Right lobe of liver (tissue), 6 donors: ENCODE results near the gene C6orf15. TPM values are rescaled to one million over a fixed set of nuclear protein-coding genes. Genes with fewer than 3 reads are reported as not detected.

Experiments used
- ATAC-seq, 4 donors: fragments of 200-7000 bp; cut with Tn5 transposase; one replicate each; pipeline ENCODE4 v1.9.1; 2020; ENCODE audit warnings: mild to moderate bottlenecking in 4 of 4, moderate library complexity in 4 of 4
- DNase-seq, 3 donors: peaks; one replicate each; pipeline ENCODE4 v3.0.0-alpha.2; 2020
- H3K27ac ChIP-seq, 3 donors: fragments of 200-600 bp; one replicate each; pipeline ENCODE4 v1.8.0; 2022
- H3K27me3 ChIP-seq, 2 donors: fragments of 200-600 bp; one replicate each; pipeline ENCODE4 v1.8.0; 2022
- H3K36me3 ChIP-seq, 4 donors: fragments of 200-600 bp; sonication (generic) in 1 of 4; one replicate each; pipeline versions ENCODE4 v1.5.1 to v1.8.0; 2017 to 2022; ENCODE audit warnings: control low read depth in 1 of 4
- H3K4me1 ChIP-seq, 4 donors: fragments of 200-600 bp; sonication (generic) in 1 of 4; one replicate each; pipeline versions ENCODE4 v1.5.1 to v1.8.0; 2017 to 2022; ENCODE audit warnings: control low read depth in 1 of 4
- H3K4me3 ChIP-seq, 3 donors: fragments of 200-600 bp; one replicate each; pipeline ENCODE4 v1.8.0; 2022
- H3K9me3 ChIP-seq, 4 donors: fragments of 200-600 bp; sonication (generic) in 1 of 4; one replicate each; pipeline versions ENCODE4 v1.5.1 to v1.8.0; 2017 to 2022; ENCODE audit warnings: control low read depth in 1 of 4
- POLR2A ChIP-seq: fragments of 450-650 bp; IDR thresholded peaks from one replicate; pipeline ENCODE4 v1.6.1; 2017; ENCODE audit warnings: antibody characterized with exemption, mild to moderate bottlenecking
- whole genome bisulfite sequencing: methylation state at CpG from one replicate; pipeline ENCODE4 v1.1.6; 2018; ENCODE audit warnings: low coverage, low lambda C conversion rate; ENCODE audit not compliant: insufficient coverage; ENCODE audit errors: missing lambda C conversion rate; 5-methylcytosine and 5-hydroxymethylcytosine counted together
- intact Hi-C, 2 donors: fragments of 100-400 bp; cut with DNase I; formaldehyde crosslinking; loops; one replicate each; pipeline versions ENCODE4 v1.11.2 to v1.14.1; 2022
- total RNA-seq, 6 experiments: library from RNA; depleted of rRNA in 2 of 6; stranded (reverse); fragments of >200 nt in 2 of 6; fragmentation: NEBNext Ultra II Directional in 3 of 6; extraction: Animal tissue kit (Norgen Biotek cat#: 25700) in 3 of 6; gene quantifications; one replicate each; pipeline versions ENCODE4 v1.1.0 to v1.2.4, GENCODE V29; 2016 to 2023
- TF ChIP-seq, protein P1 (sequence below), 4 donors: fragments of 200-600 bp in 3 of 4; fragments of 450-650 bp in 1 of 4; IDR thresholded peaks; one replicate each; pipeline versions ENCODE4 v1.5.1 to v1.8.0; 2016 to 2022; ENCODE audit warnings: antibody characterized with exemption in 4 of 4, mild to moderate bottlenecking in 2 of 4
- donor health status: DM: no; HTN: yes; CAD: no.
- donor health status: DM: no; HTN: no; CAD: no.
- donor health status: DM: no; HTN: no; CAD: no.
- donor health status: DM: no; HTN: yes; CAD: no.
- donor health status: DM: no; HTN: yes; CAD: no.

C6orf15 gene
- total RNA-seq, 6 experiments from 2014 or later, result not detected

DNA sequence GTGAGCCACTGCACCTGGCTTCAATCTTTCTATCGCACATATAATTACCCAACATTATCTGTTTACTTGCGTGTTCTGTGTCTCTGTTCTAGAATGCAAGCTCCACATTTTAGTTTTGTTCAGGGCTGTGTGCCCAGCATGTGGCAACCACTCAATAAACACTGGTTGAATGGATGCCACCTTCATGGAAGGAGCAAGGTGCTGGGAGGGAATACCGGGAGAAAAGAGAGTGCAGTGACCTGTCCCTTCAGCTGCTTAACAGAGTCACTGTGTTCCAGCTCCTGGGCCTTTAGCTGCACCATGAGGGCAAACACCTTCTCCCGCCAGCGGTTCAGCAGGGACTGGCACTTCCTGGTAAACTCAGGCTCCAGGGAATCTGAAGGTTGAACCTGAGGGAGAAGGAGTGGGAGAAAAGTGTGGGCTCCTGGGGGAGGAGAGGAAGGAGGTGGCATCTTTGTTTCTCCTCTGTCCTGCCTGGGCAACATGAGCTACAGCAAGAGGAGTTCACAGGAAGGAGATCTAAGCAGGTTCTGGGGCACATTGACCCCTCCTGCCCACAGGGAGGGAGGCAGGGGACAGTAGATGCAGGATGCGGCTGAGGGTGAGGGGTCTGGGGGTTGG, 37.6 kb upstream of the C6orf15 start:
- H3K27me3 ChIP-seq, result no peaks in the 10 kb centered on the region
- WGBS, result 37% methylated on average over 5 of the region's 6 CpGs
- ATAC-seq (peak; percentile 84 to 92 (median 89)), DNase-seq (peak in 1 of 3 donors; percentile 66)
- intact Hi-C loops, result no loop called here
- no peaks in the 10 kb centered on the region for H3K36me3 ChIP-seq
- no peak overlapping the region for H3K4me3 ChIP-seq
- no peaks in the 10 kb centered on the region for H3K4me1 ChIP-seq
- H3K27ac ChIP-seq, result peak overlapping the region in 1 of 3 donors; percentile 31
- TF ChIP-seq, protein P1, sequence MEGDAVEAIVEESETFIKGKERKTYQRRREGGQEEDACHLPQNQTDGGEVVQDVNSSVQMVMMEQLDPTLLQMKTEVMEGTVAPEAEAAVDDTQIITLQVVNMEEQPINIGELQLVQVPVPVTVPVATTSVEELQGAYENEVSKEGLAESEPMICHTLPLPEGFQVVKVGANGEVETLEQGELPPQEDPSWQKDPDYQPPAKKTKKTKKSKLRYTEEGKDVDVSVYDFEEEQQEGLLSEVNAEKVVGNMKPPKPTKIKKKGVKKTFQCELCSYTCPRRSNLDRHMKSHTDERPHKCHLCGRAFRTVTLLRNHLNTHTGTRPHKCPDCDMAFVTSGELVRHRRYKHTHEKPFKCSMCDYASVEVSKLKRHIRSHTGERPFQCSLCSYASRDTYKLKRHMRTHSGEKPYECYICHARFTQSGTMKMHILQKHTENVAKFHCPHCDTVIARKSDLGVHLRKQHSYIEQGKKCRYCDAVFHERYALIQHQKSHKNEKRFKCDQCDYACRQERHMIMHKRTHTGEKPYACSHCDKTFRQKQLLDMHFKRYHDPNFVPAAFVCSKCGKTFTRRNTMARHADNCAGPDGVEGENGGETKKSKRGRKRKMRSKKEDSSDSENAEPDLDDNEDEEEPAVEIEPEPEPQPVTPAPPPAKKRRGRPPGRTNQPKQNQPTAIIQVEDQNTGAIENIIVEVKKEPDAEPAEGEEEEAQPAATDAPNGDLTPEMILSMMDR (IDR thresholded peaks at IDR 0.05), result no peak
- TF ChIP-seq POLR2A, result no peak
- no peaks in the 10 kb centered on the region for H3K9me3 ChIP-seq

DNA sequence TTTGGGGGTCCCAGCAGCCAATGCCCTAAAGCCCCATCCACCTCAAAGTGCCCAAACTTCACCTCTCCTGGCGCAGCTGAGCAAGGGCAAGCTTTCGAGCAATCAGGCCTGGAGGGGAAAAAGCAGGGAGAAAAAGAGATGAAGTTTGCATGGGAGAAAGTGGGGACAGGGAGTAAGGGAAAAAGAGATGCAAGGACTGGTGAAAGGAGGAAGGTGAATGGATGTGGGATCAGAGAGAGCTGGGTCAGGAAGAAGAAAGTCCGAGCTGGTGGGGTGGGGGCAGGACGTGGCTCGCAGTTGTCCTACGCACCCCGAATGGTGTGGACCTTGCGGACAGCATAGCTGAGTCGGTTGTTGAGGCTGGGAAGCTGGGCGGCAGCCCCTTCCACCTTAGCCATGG, 33.0 kb upstream of the C6orf15 start:
- no peaks in the 10 kb centered on the region for H3K27me3 ChIP-seq
- H3K9me3 ChIP-seq, result no peaks in the 10 kb centered on the region
- no peaks in the 10 kb centered on the region for H3K36me3 ChIP-seq
- DNase-seq (no peak), ATAC-seq (no peak)
- no peak overlapping the region for H3K4me3 ChIP-seq
- H3K4me1 ChIP-seq, result no peaks in the 10 kb centered on the region
- intact Hi-C loops, result no loop called here
- no peak overlapping the region for H3K27ac ChIP-seq
- TF ChIP-seq POLR2A, result no peak
- TF ChIP-seq, protein P1 (IDR thresholded peaks at IDR 0.05), result no peak
- 97% methylated on average over 5 of the region's 10 CpGs for WGBS

DNA sequence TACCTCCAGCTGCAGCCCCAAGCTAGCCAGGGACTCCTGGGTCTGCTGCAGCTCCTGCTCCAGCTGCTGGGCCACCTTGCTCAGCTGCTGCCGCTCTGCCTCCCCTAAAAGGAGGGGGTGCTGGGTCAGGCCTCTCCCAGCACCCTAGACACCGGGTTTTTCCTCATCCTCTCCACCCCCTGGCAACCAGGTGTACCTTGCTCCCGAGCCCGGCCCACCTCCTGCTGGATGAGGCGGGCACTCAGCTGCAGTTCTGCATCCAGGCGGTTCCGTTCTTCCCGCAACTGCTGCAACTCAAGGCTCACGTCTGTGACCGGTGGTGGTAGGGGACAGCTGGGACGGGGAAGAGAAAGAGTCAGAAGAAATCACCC, 32.6 kb upstream of the C6orf15 start:
- Histone ChIP-seq H3K36me3 (no peaks in the 10 kb centered on the region), H3K27me3 (no peaks in the 10 kb centered on the region), H3K4me1 (no peaks in the 10 kb centered on the region), H3K4me3 (no peak overlapping the region), H3K9me3 (no peaks in the 10 kb centered on the region), H3K27ac (no peak overlapping the region)
- 96% methylated on average over 4 of the region's 11 CpGs for WGBS
- ATAC-seq, result no peak
- DNase-seq, result no peak
- intact Hi-C loops, result no loop called here
- TF ChIP-seq, protein P1 (IDR thresholded peaks at IDR 0.05), result no peak
- no peak for TF ChIP-seq POLR2A

DNA sequence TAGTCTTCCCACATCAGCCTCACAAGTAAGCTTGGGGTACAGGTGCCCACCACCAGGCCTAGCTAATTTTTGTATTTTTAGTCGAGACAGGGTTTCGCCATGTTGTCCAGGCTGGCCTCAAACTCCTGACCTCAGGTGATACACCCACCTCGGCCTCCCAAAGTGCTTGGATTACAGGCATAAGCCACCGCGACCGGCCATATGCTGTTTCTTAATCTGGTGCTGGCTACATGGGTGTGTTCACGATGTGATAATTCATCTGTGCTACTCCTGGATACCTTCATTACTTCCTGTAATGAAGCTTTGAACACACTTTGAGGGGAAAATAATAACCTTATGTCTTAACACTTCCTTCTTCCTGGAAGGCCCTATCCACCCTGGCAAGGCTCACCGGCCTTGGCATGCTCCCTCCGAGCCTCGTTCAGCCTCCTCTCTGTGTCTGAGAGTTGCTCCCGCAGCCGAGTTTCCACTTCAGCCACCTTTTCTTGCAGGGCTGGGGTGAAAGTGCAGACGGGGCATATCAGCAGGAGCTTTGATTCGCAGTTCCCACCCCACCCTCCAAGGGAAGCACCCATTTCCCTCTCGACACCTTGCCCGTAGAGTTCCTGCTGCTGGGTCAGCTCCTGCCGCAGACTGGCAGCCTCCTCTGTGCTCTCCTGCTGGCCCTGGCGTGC, 32.1 kb upstream of the C6orf15 start:
- WGBS, result 92% methylated on average over 13 of the region's 18 CpGs
- ATAC-seq, result no peak
- intact Hi-C loops, result no loop called here
- no peak for TF ChIP-seq POLR2A
- TF ChIP-seq, protein P1 (IDR thresholded peaks at IDR 0.05), result no peak
- Histone ChIP-seq H3K27ac (no peak overlapping the region), H3K36me3 (no peaks in the 10 kb centered on the region), H3K4me3 (no peak overlapping the region), H3K9me3 (no peaks in the 10 kb centered on the region), H3K4me1 (no peaks in the 10 kb centered on the region), H3K27me3 (no peaks in the 10 kb centered on the region)
- DNase-seq, result no peak
